Neural progenitor cell (in vitro differentiated cells): ENCODE results near the gene EP400. TPM values are rescaled to one million over a fixed set of nuclear protein-coding genes. Genes with fewer than 3 reads are reported as not detected.

Experiments used
- DNase-seq: peaks from one replicate; pipeline ENCODE4 v3.0.0-alpha.2; 2016; ENCODE audit warnings: low spot score
- H2AFZ ChIP-seq: fragments of 200-600 bp; sonication (generic); replicated peaks from 2 replicates; pipeline ENCODE4 v1.6.1; 2016; ENCODE audit warnings: antibody characterized with exemption
- H3F3A ChIP-seq: fragments of 200-600 bp; sonication (generic); 2 replicates; pipeline ENCODE4 v1.6.1; 2016; ENCODE audit warnings: antibody characterized with exemption, low read depth
- H3K27ac ChIP-seq: fragments of 200-600 bp; sonication (generic); 2 replicates; pipeline ENCODE4 v1.5.1; 2016; ENCODE audit warnings: mild to moderate bottlenecking
- H3K27me3 ChIP-seq: fragments of 200-600 bp; sonication (generic); 2 replicates; pipeline ENCODE4 v1.6.1; 2016; ENCODE audit warnings: mild to moderate bottlenecking, moderate library complexity
- H3K36me3 ChIP-seq: fragments of 200-600 bp; sonication (generic); 2 replicates; pipeline ENCODE4 v1.5.1; 2016
- H3K4me1 ChIP-seq: fragments of 200-600 bp; sonication (generic); 2 replicates; pipeline ENCODE4 v1.6.1; 2016; ENCODE audit warnings: mixed run types
- H3K4me2 ChIP-seq: fragments of 200-600 bp; sonication (generic); 2 replicates; pipeline ENCODE4 v1.6.1; 2016
- H3K4me3 ChIP-seq: fragments of 200-600 bp; sonication (generic); 2 replicates; pipeline ENCODE4 v1.5.1; 2016
- H3K79me2 ChIP-seq: fragments of 200-600 bp; sonication (generic); 2 replicates; pipeline ENCODE4 v1.6.1; 2016; ENCODE audit warnings: low read depth
- H3K9ac ChIP-seq: fragments of 200-600 bp; sonication (generic); 2 replicates; pipeline ENCODE4 v1.6.1; 2016
- H3K9me3 ChIP-seq: fragments of 200-600 bp; sonication (generic); 2 replicates; pipeline ENCODE4 v1.5.1; 2016; ENCODE audit warnings: low read depth
- H4K20me1 ChIP-seq: fragments of 200-600 bp; sonication (generic); 2 replicates; pipeline ENCODE4 v1.6.1; 2016; ENCODE audit warnings: low read depth
- H3K27ac Mint-ChIP-seq: 3 replicates; pipeline ENCODE4 v1.8.0; 2021; ENCODE audit warnings: mixed read lengths
- H3K27me3 Mint-ChIP-seq: 2 replicates; pipeline ENCODE4 v1.8.0; 2022; ENCODE audit warnings: low read depth, mild to moderate bottlenecking, inconsistent platforms, moderate library complexity, mixed read lengths; ENCODE audit not compliant: insufficient read depth
- H3K36me3 Mint-ChIP-seq: 3 replicates; pipeline ENCODE4 v1.8.0; 2021; ENCODE audit warnings: mixed read lengths
- H3K4me1 Mint-ChIP-seq: 3 replicates; pipeline ENCODE4 v1.8.0; 2021; ENCODE audit warnings: mixed read lengths
- H3K4me3 Mint-ChIP-seq: 3 replicates; pipeline ENCODE4 v1.8.0; 2021; ENCODE audit warnings: mild to moderate bottlenecking, moderate library complexity, mixed read lengths
- H3K9me3 Mint-ChIP-seq: 3 replicates; pipeline ENCODE4 v1.8.0; 2020; ENCODE audit warnings: mixed read lengths
- CTCF ChIP-seq: fragments of 200-600 bp; sonication (generic); IDR thresholded peaks from 2 replicates; pipeline ENCODE4 v1.5.1; 2017; ENCODE audit warnings: antibody characterized with exemption, mild to moderate bottlenecking
- EZH2 ChIP-seq: fragments of 200-600 bp; sonication (generic); IDR thresholded peaks from 2 replicates; pipeline ENCODE4 v1.6.1; 2017; ENCODE audit warnings: antibody characterized with exemption, mild to moderate bottlenecking, moderate library complexity
- EZH2phosphoT487 ChIP-seq: fragments of 200-600 bp; sonication (generic); IDR thresholded peaks from 2 replicates; pipeline ENCODE4 v1.6.1; 2017; ENCODE audit warnings: antibody characterized with exemption
- total RNA-seq: library from RNA; depleted of rRNA; stranded (reverse); fragments of >200 nt; gene quantifications from 2 replicates; pipeline ENCODE4 v1.2.3, GENCODE V29; 2015; ENCODE audit warnings: low replicate concordance

Gene EP400
- total RNA-seq, 1 donor from 2014 or later: 16.3 TPM

- TF ChIP-seq CTCF: no peak
- no peak for TF ChIP-seq EZH2
- no peak for TF ChIP-seq EZH2phosphoT487
- Histone ChIP-seq H3K79me2 (no peaks in the 10 kb centered on the region), H3K27me3 (no peaks in the 10 kb centered on the region), H2AFZ (no peak overlapping the region), H4K20me1 (no peaks in the 10 kb centered on the region), H3K9me3 (no peaks in the 10 kb centered on the region), H3K4me2 (no peak overlapping the region), H3K4me3 (no peak overlapping the region), H3K27ac (no peak overlapping the region), H3K4me1 (no peaks in the 10 kb centered on the region), H3K36me3 (no peaks in the 10 kb centered on the region), H3F3A (no peaks in the 10 kb centered on the region), H3K9ac (no peak overlapping the region)
- DNase-seq: no peak
- Mint-ChIP-seq H3K4me3 (no peak overlapping the region), H3K36me3 (peaks cover 41% of the 10 kb centered on the region), H3K4me1 (peaks cover 23% of the 10 kb centered on the region), H3K27ac (no peak overlapping the region), H3K27me3 (no peaks in the 10 kb centered on the region), H3K9me3 (no peaks in the 10 kb centered on the region)
Observed at GRCh38 chr12:132043770-132044467, 94.2 kb downstream of the EP400 start.

DNA sequence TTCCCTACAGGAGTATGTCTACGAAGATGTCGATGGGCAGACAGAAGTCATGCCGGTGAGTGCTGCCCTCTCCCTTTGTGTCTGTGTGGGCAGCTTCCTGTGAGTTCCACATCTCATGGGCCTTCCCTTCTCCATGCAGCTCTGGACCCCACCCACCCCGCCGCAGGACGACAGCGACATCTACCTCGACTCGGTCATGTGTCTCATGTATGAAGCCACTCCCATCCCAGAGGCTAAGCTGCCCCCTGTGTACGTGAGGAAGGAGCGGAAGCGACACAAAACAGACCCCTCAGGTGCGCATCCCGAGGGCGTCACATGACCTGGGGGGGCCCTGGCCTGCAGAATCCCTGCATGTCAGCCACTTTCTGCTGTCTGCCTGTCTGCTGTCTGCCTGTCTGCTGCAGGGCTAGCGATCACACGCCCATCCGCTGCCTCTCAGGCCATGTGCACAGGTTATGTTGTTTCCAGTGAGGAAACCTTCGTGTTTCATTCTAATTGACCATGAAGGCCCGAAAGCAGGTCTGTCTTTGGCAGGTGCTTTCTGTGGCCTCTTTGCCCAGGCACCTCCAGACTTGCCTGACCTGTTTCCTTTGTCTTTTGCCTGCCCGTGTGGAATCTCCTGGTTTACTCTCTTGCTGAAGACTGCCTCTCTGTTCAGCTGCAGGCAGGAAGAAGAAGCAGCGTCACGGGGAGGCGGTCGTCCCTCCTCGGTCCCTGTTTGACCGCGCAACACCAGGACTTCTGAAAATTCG is 95.1 kb downstream of the EP400 start:
- H3K9me3 Mint-ChIP-seq: no peaks in the 10 kb centered on the region
- Histone ChIP-seq H4K20me1 (no peaks in the 10 kb centered on the region), H3K4me1 (no peaks in the 10 kb centered on the region), H3K36me3 (no peaks in the 10 kb centered on the region), H3K4me3 (no peak overlapping the region), H3K27ac (no peak overlapping the region), H3K4me2 (no peak overlapping the region), H3K27me3 (no peaks in the 10 kb centered on the region), H3F3A (no peaks in the 10 kb centered on the region), H3K79me2 (no peaks in the 10 kb centered on the region), H2AFZ (no peak overlapping the region), H3K9ac (no peak overlapping the region), H3K9me3 (no peaks in the 10 kb centered on the region)
- DNase-seq: no peak
- no peak for TF ChIP-seq CTCF
- no peak for TF ChIP-seq EZH2
- TF ChIP-seq EZH2phosphoT487: no peak
- no peaks in the 10 kb centered on the region for H3K27me3 Mint-ChIP-seq
- H3K27ac Mint-ChIP-seq: no peak overlapping the region
- H3K36me3 Mint-ChIP-seq: peaks cover 47% of the 10 kb centered on the region
- H3K4me3 Mint-ChIP-seq: no peak overlapping the region
- H3K4me1 Mint-ChIP-seq: peaks cover 27% of the 10 kb centered on the region

DNA sequence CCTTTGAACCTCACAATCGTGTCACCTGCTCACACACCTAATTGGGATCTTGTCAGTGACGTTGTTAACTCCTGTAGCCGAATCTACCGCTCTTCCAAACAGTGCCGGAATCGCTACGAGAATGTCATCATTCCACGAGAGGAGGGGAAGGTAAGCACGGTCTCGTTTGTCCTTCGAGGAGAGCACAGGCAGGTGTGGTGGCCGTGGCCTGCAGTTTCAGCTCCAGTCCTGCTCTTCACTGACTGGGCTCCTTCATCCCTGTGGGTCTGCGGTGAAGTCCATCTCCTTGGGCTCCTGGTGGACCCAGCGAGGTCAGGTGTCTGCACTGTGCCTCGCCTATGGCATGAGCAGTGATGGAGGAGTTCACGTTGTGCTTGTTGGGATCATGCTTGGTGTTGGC is 96.0 kb downstream of the EP400 start:
- peaks cover 5% of the 10 kb centered on the region for H3K36me3 ChIP-seq
- no peaks in the 10 kb centered on the region for H3K9me3 Mint-ChIP-seq
- H3K4me2 ChIP-seq: no peak overlapping the region
- H3K27ac ChIP-seq: no peak overlapping the region
- no peak for DNase-seq
- H3K4me3 ChIP-seq: no peak overlapping the region
- no peaks in the 10 kb centered on the region for H3K79me2 ChIP-seq
- H3F3A ChIP-seq: no peaks in the 10 kb centered on the region
- no peak overlapping the region for H3K27ac Mint-ChIP-seq
- H3K27me3 ChIP-seq: no peaks in the 10 kb centered on the region
- no peaks in the 10 kb centered on the region for H3K4me1 ChIP-seq
- H4K20me1 ChIP-seq: no peaks in the 10 kb centered on the region
- TF ChIP-seq EZH2 (no peak), CTCF (no peak), EZH2phosphoT487 (no peak)
- H3K4me3 Mint-ChIP-seq: no peak overlapping the region
- peaks cover 53% of the 10 kb centered on the region for H3K36me3 Mint-ChIP-seq
- no peaks in the 10 kb centered on the region for H3K27me3 Mint-ChIP-seq
- H3K9me3 ChIP-seq: no peaks in the 10 kb centered on the region
- H3K4me1 Mint-ChIP-seq: peaks cover 27% of the 10 kb centered on the region
- H3K9ac ChIP-seq: no peak overlapping the region
- no peak overlapping the region for H2AFZ ChIP-seq
